ENCODE results near the gene HECW1. TPM values are rescaled to one million over a fixed set of nuclear protein-coding genes. Genes with fewer than 3 reads are reported as not detected.

Gene HECW1
- total and polyA plus RNA-seq, 10 of the 15 experiments (the other 5 are each of a cell fraction or from before 2014, with no cell fraction given) = under 0.01 to 0.31 (median 0.04) TPM; not detected in 3

DNA sequence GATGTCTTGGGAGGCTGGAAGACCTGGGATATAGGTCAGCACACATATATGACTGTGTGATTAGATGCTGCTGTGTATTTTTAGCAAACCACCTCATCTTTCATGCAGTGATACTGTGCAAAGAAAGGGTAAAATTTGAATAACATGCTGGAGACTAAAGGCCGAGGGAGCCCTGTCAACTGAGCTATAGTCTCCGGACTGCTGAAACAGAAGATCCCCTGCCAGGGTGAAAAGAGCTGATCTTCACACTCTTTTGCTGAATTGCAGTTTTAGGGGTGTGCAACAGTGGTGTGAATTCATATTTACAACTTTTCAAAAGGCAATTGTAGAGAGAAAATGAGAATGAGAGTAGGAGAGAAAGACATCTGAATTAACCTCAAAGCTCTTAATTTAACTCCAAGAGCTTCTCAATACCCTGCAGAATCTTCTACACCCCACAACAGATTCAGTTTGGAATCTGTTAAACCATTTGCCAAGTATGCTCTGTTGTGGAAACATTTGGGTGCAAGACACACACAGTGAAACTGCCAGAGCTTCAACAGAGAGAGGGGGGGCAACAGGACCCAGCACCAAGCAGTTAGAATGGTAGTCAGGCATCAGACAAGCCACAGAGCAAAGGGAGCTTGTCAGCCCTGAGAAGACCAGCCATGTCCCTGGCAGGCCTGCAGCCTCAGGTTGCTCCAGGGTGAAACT, 280.3 kb downstream of the HECW1 start:
- intact Hi-C loops (cut with micrococcal nuclease; ENCODE audit: unreplicated experiment) (no loop called here), in situ Hi-C loops (cut with MboI) (no loop called here)
- no peak overlapping the region for H2AFZ ChIP-seq (ENCODE audit: control insufficient read depth, low read depth, low read length)
- 37% methylated on average over 2 of the region's 2 CpGs for WGBS (ENCODE audit: insufficient coverage, insufficient replicate concordance, low lambda C conversion rate, missing lambda C conversion rate)
- FAIRE-seq (no peak), DNase-seq (ENCODE audit: low read depth, low spot score) (no peak), ATAC-seq (no peak)
- ChIA-PET SMC1A (ENCODE audit: uncharacterized antibody, unreplicated experiment) (interaction anchor here (0.7 to 1.8 kb wide), 7 partner anchors 10 to 130 kb away, joined by 3 to 6 read pairs (median 3); no protein-coding TSS in a partner anchor), CTCF (interaction anchor here (0.5 to 1.6 kb wide), 7 partner anchors 39 to 463 kb away, joined by 3 to 5 read pairs (median 3); no protein-coding TSS in a partner anchor), RAD21 (ENCODE audit: unreplicated experiment) (interaction anchor here (0.6 to 0.9 kb wide), 3 partner anchors 62 to 452 kb away, joined by 3 read pairs; no protein-coding TSS in a partner anchor), POLR2A (no interaction called here)
- no peaks in the 10 kb centered on the region for H3K4me1 ChIP-seq (ENCODE audit: control insufficient read depth, insufficient read depth, low read length)
- H3K4me2 ChIP-seq (ENCODE audit: control insufficient read depth, insufficient read depth) = no peak overlapping the region
- no peaks in the 10 kb centered on the region for H3K79me2 ChIP-seq (ENCODE audit: control insufficient read depth, insufficient read depth, low read length)
- no TSS peak for BruUV-seq (replicated peaks)
- H3K9ac ChIP-seq (ENCODE audit: control insufficient read depth, insufficient read depth, low read length) = no peak overlapping the region
- H3K36me3 ChIP-seq (ENCODE audit: control insufficient read depth in 2 of 2, insufficient read depth in 2 of 2, low read length in 1 of 2) = no peaks in the 10 kb centered on the region
- H3K27me3 ChIP-seq (replicated peaks in 1 of 2; ENCODE audit: control insufficient read depth in 2 of 2, insufficient read depth in 2 of 2, low read length in 1 of 2) = no peaks in the 10 kb centered on the region
- H3K27ac ChIP-seq (ENCODE audit: control insufficient read depth, insufficient read depth) = no peak overlapping the region
- H3K9me3 ChIP-seq (replicated peaks; ENCODE audit: control insufficient read depth, insufficient read depth, low read length) = no peaks in the 10 kb centered on the region
- no peak overlapping the region for H3K4me3 ChIP-seq
- no peaks in the 10 kb centered on the region for H4K20me1 ChIP-seq (ENCODE audit: control insufficient read depth, insufficient read depth)
- TF ChIP-seq EZH2 (IDR thresholded peaks at IDR 0.05; ENCODE audit: borderline replicate concordance, control insufficient read depth, low read depth, low read length) = no peak
- no peak for TF ChIP-seq EGR1 (IDR thresholded peaks at IDR 0.05; ENCODE audit: borderline replicate concordance in 1 of 2, low read depth in 2 of 2, low read length in 2 of 2)
- TF ChIP-seq HDGF (IDR thresholded peaks at IDR 0.05) = no peak
- TF ChIP-seq NR2F1 (conservative IDR thresholded peaks at IDR 0.05) = no peak
- no peak for TF ChIP-seq SPI1 (IDR thresholded peaks at IDR 0.05; ENCODE audit: borderline replicate concordance, insufficient read depth, low read depth, low read length)
- TF ChIP-seq SRF (IDR thresholded peaks at IDR 0.05; ENCODE audit: low read depth in 2 of 2, low read length in 2 of 2) = no peak
- TF ChIP-seq SUZ12 (IDR thresholded peaks at IDR 0.05; ENCODE audit: unreplicated experiment) = no peak
- no peak for TF ChIP-seq CUX1 (IDR thresholded peaks at IDR 0.05; ENCODE audit: insufficient replicate concordance, low read depth, low read length)
- no peak for TF ChIP-seq ZBTB33 (IDR thresholded peaks at IDR 0.05)
- TF ChIP-seq NKRF (conservative IDR thresholded peaks at IDR 0.05) = no peak
- TF ChIP-seq NFYB (IDR thresholded peaks at IDR 0.05; ENCODE audit: insufficient read depth, low read depth, low read length) = no peak
- no peak for TF ChIP-seq CHD2 (IDR thresholded peaks at IDR 0.05; ENCODE audit: borderline replicate concordance, low read depth, low read length)

Measured in GM12878 (cell line).